GM12891 (cell line): ENCODE measurements around the gene NOTCH1.

Experiments used
- PAX5 ChIP-seq: IDR thresholded peaks from 2 replicates; pipeline ENCODE4 v1.6.1; 2011; ENCODE audit warnings: low read length, moderate library complexity, mild to moderate bottlenecking; ENCODE audit not compliant: insufficient read depth, severe bottlenecking
- POLR2A ChIP-seq: IDR thresholded peaks from 2 replicates; pipeline ENCODE4 v1.6.1; 2011; ENCODE audit warnings: low read depth, low read length, control low read depth
- POLR2AphosphoS5 ChIP-seq: IDR thresholded peaks from 2 replicates; pipeline ENCODE4 v1.6.1; 2011; ENCODE audit warnings: low read depth, low read length, control low read depth
- POU2F2 ChIP-seq: IDR thresholded peaks from 2 replicates; pipeline ENCODE4 v1.6.1; 2011; ENCODE audit warnings: low read depth, mild to moderate bottlenecking, control low read depth, low read length, moderate library complexity
- SPI1 ChIP-seq: IDR thresholded peaks from 2 replicates; pipeline ENCODE4 v1.6.1; 2011; ENCODE audit warnings: low read depth, low read length, control low read depth
- TAF1 ChIP-seq: IDR thresholded peaks from 2 replicates; pipeline ENCODE4 v1.6.1; 2011; ENCODE audit warnings: low read depth, low read length, control low read depth

DNA sequence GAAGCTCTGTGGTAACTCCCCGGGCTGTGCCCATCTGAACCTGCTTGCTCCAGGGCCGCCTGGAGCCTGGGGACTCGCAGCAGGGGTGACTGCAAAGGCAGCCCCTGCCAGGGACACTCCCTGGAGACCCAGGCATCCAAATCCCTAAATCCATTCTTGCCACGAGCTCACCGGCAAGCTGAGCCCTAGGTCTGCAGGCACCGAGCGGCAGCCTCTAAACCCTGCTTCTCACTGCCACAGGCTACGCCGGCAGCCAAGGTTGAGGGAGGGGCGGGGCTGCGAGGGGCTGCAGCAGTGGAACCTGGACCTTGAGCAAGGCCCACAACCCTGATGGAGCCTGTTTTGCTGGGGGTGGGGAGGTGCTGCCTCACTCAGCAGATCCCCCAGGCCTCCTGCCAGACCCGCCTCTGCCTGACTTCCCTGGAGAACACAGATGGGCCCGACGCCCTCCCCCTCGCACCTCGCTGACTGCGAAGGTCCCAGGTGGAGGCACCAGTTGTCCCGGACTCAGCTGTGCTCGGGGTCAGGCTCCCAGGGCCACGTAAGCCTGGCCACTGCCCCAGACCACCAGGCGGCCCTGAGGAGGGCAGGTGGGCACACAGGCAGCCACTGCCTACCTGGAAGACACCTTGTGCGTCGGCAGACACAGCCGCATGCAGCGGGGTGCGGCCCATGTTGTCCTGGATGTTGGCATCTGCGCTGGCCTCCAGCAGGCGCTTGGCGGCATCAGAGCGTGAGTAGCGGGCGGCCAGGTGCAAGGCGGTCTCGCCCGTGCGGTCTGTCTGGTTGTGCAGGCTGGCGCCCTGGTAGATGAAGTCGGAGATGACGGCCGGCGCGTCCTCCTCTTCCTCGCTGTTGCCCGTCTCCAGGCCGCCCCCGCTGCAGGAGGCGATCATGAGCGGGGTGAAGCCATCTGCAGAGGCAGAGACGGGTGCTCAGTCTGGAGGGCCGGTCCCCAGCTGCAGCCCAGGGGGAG is 45.6 kb downstream of the NOTCH1 start:
- TF ChIP-seq POLR2A: no peak
- TF ChIP-seq POLR2AphosphoS5: no peak
- TF ChIP-seq PAX5: no peak
- no peak for TF ChIP-seq TAF1
- no peak for TF ChIP-seq POU2F2
- no peak for TF ChIP-seq SPI1
